Measurements from ENCODE around the gene FOXN3. TPM values are rescaled to one million over a fixed set of nuclear protein-coding genes. Genes with fewer than 3 reads are reported as not detected.

FOXN3 gene
- polyA plus RNA-seq, 2 of the 4 experiments (the other 2 are of a cell fraction) = 6.0 to 6.4 TPM

GRCh38 chr14:89443042-89443629, 26.1 kb upstream of the FOXN3 start:
- no peak for FAIRE-seq
- ATAC-seq = no peak
- Histone ChIP-seq H3K27ac (no peak overlapping the region), H3K4me2 (no peak overlapping the region), H3K4me1 (no peaks in the 10 kb centered on the region), H3K9me3 (no peaks in the 10 kb centered on the region), H3K4me3 (no peak overlapping the region)
- ChIA-PET CTCF (no interaction called here), POLR2A (no interaction called here)
- DNase-seq (ENCODE audit: low read depth in 1 of 2, low spot score in 1 of 2) = no peak
- 17% methylated on average over 3 of the region's 3 CpGs for WGBS (ENCODE audit: missing lambda C conversion rate)
- TF ChIP-seq SREBF2 (IDR thresholded peaks at IDR 0.05) (no peak), NR3C1 (IDR thresholded peaks at IDR 0.05) (no peak), ZC3H11A (IDR thresholded peaks at IDR 0.05) (no peak), TFCP2L1 (CRISPR knock-in tag; IDR thresholded peaks at IDR 0.05) (no peak), TP53 (CRISPR knock-in tag; IDR thresholded peaks at IDR 0.05) (no peak), CBX8 (IDR thresholded peaks at IDR 0.05) (no peak), HES2 (IDR thresholded peaks at IDR 0.05) (no peak), CTCF (IDR thresholded peaks at IDR 0.05) (no peak), ZFP36 (IDR thresholded peaks at IDR 0.05; ENCODE audit: borderline replicate concordance, partially characterized antibody) (no peak), EP300 (IDR thresholded peaks at IDR 0.05) (no peak), ELK1 (IDR thresholded peaks at IDR 0.05; ENCODE audit: low read depth, low read length) (no peak), BHLHE40 (IDR thresholded peaks at IDR 0.05; ENCODE audit: low read depth, low read length) (no peak), JUN (IDR thresholded peaks at IDR 0.05) (no peak)

- ATAC-seq (no peak), FAIRE-seq (no peak)
- 41% methylated on average over 4 of the region's 4 CpGs for WGBS (ENCODE audit: missing lambda C conversion rate)
These were observed 25.2 kb upstream of the FOXN3 start for GRCh38 chr14:89442280-89442679.

More at GRCh38 chr14:89442280-89442679, 25.2 kb upstream of the FOXN3 start:
- no peak for DNase-seq (ENCODE audit: low read depth in 1 of 2, low spot score in 1 of 2)
- H3K4me3 ChIP-seq = no peak overlapping the region
- TF ChIP-seq HEYL (CRISPR knock-in tag; IDR thresholded peaks at IDR 0.05) (no peak), NR3C1 (IDR thresholded peaks at IDR 0.05) (no peak), HDAC2 (IDR thresholded peaks at IDR 0.05) (no peak), PBX3 (IDR thresholded peaks at IDR 0.05) (no peak), ESRRA (IDR thresholded peaks at IDR 0.05; ENCODE audit: borderline replicate concordance, low read length) (no peak), HOXB5 (CRISPR knock-in tag; IDR thresholded peaks at IDR 0.05) (no peak), HES2 (IDR thresholded peaks at IDR 0.05) (no peak), ZNF302 (CRISPR knock-in tag; IDR thresholded peaks at IDR 0.05) (no peak)
- no peaks in the 10 kb centered on the region for H3K9me3 ChIP-seq
- ChIA-PET POLR2A (no interaction called here), CTCF (no interaction called here)
- H3K4me1 ChIP-seq = no peaks in the 10 kb centered on the region
- H3K27ac ChIP-seq = no peak overlapping the region
- no peak overlapping the region for H3K4me2 ChIP-seq
